Stimulated activated CD4-positive, alpha-beta T cell treated with anti-CD3 and anti-CD28 coated beads, Interleukin-15, amount 100 ng/mL, for 48 hours (primary cell): ENCODE results near the gene LRRC1.
"Not testable (repeated sequence)": the region's sequence is repeated elsewhere in the genome, so short reads cannot be mapped to it uniquely, and the experiment has no call there.

Experiments
- DNase-seq, 2 donors: peaks; one replicate each; pipeline ENCODE4 v3.0.0-alpha.2; 2020; ENCODE audit warnings: low read depth in 2 of 2

LRRC1 gene

GRCh38 chr6:53794720-53795339 is at the start of gene LRRC1:
LRRC1 (plus strand) TSS chr6:53795005; CDS start chr6:53795257, 252 bp downstream.
- DNase-seq: peak; percentile 54 to 76

- no peak for DNase-seq
These were observed 48.2 kb upstream of the LRRC1 start for GRCh38 chr6:53746442-53747103.

GRCh38 chr6:53750052-53750650 is 44.7 kb upstream of the LRRC1 start:
- no peak for DNase-seq

GRCh38 chr6:53751417-53751816 is 43.4 kb upstream of the LRRC1 start:
- DNase-seq: no peak

GRCh38 chr6:53752440-53752839 is 42.4 kb upstream of the LRRC1 start:
- no peak for DNase-seq

GRCh38 chr6:53752856-53753255 is 41.9 kb upstream of the LRRC1 start:
- DNase-seq: no peak

- DNase-seq: no peak
These were observed 40.5 kb upstream of the LRRC1 start for GRCh38 chr6:53754330-53754729.

GRCh38 chr6:53756396-53756795 is 38.4 kb upstream of the LRRC1 start:
- no peak for DNase-seq

GRCh38 chr6:53758496-53758895 is 36.3 kb upstream of the LRRC1 start:
- no peak for DNase-seq

GRCh38 chr6:53761036-53761435 is 33.8 kb upstream of the LRRC1 start:
- DNase-seq: no peak

- no peak for DNase-seq
These were observed 29.5 kb upstream of the LRRC1 start for GRCh38 chr6:53765270-53765669.

GRCh38 chr6:53766930-53767329 is 27.9 kb upstream of the LRRC1 start:
- no peak for DNase-seq

GRCh38 chr6:53767941-53768340 is 26.9 kb upstream of the LRRC1 start:
- no peak for DNase-seq

GRCh38 chr6:53768636-53769035 is 26.2 kb upstream of the LRRC1 start:
- DNase-seq: no peak

GRCh38 chr6:53770780-53771249 is 24.0 kb upstream of the LRRC1 start:
- DNase-seq: no peak

- no peak for DNase-seq
These were observed 22.8 kb upstream of the LRRC1 start for GRCh38 chr6:53771785-53772624.

- DNase-seq: no peak
These were observed 21.6 kb upstream of the LRRC1 start for GRCh38 chr6:53773044-53773696.

GRCh38 chr6:53776152-53776551 is 18.7 kb upstream of the LRRC1 start:
- not testable (repeated sequence) for DNase-seq

- not testable (repeated sequence) for DNase-seq
These were observed 9.8 kb upstream of the LRRC1 start for GRCh38 chr6:53784991-53785390.

- DNase-seq: no peak
These were observed 8.0 kb upstream of the LRRC1 start for GRCh38 chr6:53786832-53787231.

GRCh38 chr6:53790886-53791285 is 3.9 kb upstream of the LRRC1 start:
- no peak for DNase-seq

GRCh38 chr6:53792016-53792415 is 2.8 kb upstream of the LRRC1 start:
- DNase-seq: no peak
